Kidney epithelial cell (primary cell): Measurements from ENCODE around the gene HPS3. TPM values are rescaled to one million over a fixed set of nuclear protein-coding genes. Genes with fewer than 3 reads are reported as not detected.

Experiments used
- DNase-seq: peaks from one replicate; pipeline ENCODE4 v3.0.0-alpha.2; 2010; ENCODE audit warnings: low read depth
- H3K27me3 ChIP-seq: 2 replicates; pipeline ENCODE4 v1.6.0; 2011; ENCODE audit warnings: low read length; ENCODE audit not compliant: control insufficient read depth, insufficient read depth
- H3K36me3 ChIP-seq: 2 replicates; pipeline ENCODE4 v1.5.1; 2011; ENCODE audit warnings: low read length; ENCODE audit not compliant: control insufficient read depth, insufficient read depth
- H3K4me3 ChIP-seq: 2 replicates; pipeline ENCODE4 v1.5.1; 2011; ENCODE audit warnings: low read depth, mild to moderate bottlenecking, control low read depth, low read length
- CTCF ChIP-seq: IDR thresholded peaks from 2 replicates; pipeline ENCODE4 v1.5.1; 2011; ENCODE audit warnings: mild to moderate bottlenecking, moderate library complexity, low read length, control low read depth, inconsistent platforms; ENCODE audit not compliant: insufficient read depth, poor library complexity, severe bottlenecking
- total RNA-seq: library from RNA; depleted of rRNA; stranded (reverse); fragments of >200 nt; gene quantifications from 2 replicates; pipeline ENCODE4 v1.2.3, GENCODE V29; 2015

The HPS3 gene
- total RNA-seq, 1 donor from 2014 or later: 19.4 TPM

- Histone ChIP-seq H3K4me3 (no peak overlapping the region), H3K36me3 (peaks cover 2% of the 10 kb centered on the region)
Observed at GRCh38 chr3:149163066-149163465, 33.6 kb downstream of the HPS3 start.

GRCh38 chr3:149167898-149168297, 38.5 kb downstream of the HPS3 start:
- no peak for DNase-seq
- no peak for TF ChIP-seq CTCF
- H3K27me3 ChIP-seq: no peaks in the 10 kb centered on the region
- no peak overlapping the region for H3K4me3 ChIP-seq
- H3K36me3 ChIP-seq: peaks cover 2% of the 10 kb centered on the region

More at GRCh38 chr3:149163066-149163465, 33.6 kb downstream of the HPS3 start:
- TF ChIP-seq CTCF: no peak
- DNase-seq: no peak
- H3K27me3 ChIP-seq: no peaks in the 10 kb centered on the region

- Histone ChIP-seq H3K36me3 (no peaks in the 10 kb centered on the region), H3K27me3 (no peaks in the 10 kb centered on the region), H3K4me3 (no peak overlapping the region)
- no peak for TF ChIP-seq CTCF
- DNase-seq: no peak
Observed at GRCh38 chr3:149170672-149171071, 41.2 kb downstream of the HPS3 start.

- DNase-seq: peak; percentile 92
- TF ChIP-seq CTCF: no peak
Observed at GRCh38 chr3:149174901-149175300, 45.5 kb downstream of the HPS3 start.

GRCh38 chr3:149177122-149177521, 47.7 kb downstream of the HPS3 start:
- Histone ChIP-seq H3K4me3 (no peak overlapping the region), H3K27me3 (no peaks in the 10 kb centered on the region), H3K36me3 (peaks cover 1% of the 10 kb centered on the region)
- no peak for TF ChIP-seq CTCF
- DNase-seq: no peak

More at GRCh38 chr3:149174901-149175300, 45.5 kb downstream of the HPS3 start:
- H3K36me3 ChIP-seq: peaks cover 1% of the 10 kb centered on the region
- no peaks in the 10 kb centered on the region for H3K27me3 ChIP-seq
- no peak overlapping the region for H3K4me3 ChIP-seq

- no peaks in the 10 kb centered on the region for H3K27me3 ChIP-seq
- DNase-seq: no peak
- no peak overlapping the region for H3K4me3 ChIP-seq
- H3K36me3 ChIP-seq: peaks cover 1% of the 10 kb centered on the region
- TF ChIP-seq CTCF: no peak
Observed at GRCh38 chr3:149179220-149179619, 49.8 kb downstream of the HPS3 start.
